WI38 (cell line): Measurements from ENCODE around the gene CTNNA2.

ENCODE experiments used
- H3K4me3 ChIP-seq: 2 replicates; pipeline ENCODE4 v1.5.1; 2011; ENCODE audit warnings: low read depth, mild to moderate bottlenecking, control low read depth, low read length
- CTCF ChIP-seq: IDR thresholded peaks from 2 replicates; pipeline ENCODE4 v1.5.1; 2012; ENCODE audit warnings: low read depth, mild to moderate bottlenecking, control low read depth, low read length

Gene CTNNA2

GRCh38 chr2:80008596-80008995 lies 495.7 kb downstream of the CTNNA2 start:
- no peak overlapping the region for H3K4me3 ChIP-seq
- no peak for TF ChIP-seq CTCF

GRCh38 chr2:80009211-80009610 lies 496.4 kb downstream of the CTNNA2 start:
- H3K4me3 ChIP-seq: no peak overlapping the region
- no peak for TF ChIP-seq CTCF

GRCh38 chr2:80012061-80012460 lies 499.2 kb downstream of the CTNNA2 start:
- TF ChIP-seq CTCF: no peak
- no peak overlapping the region for H3K4me3 ChIP-seq

- TF ChIP-seq CTCF: no peak
- H3K4me3 ChIP-seq: no peak overlapping the region
Measured at GRCh38 chr2:80014637-80015036, 501.8 kb downstream of the CTNNA2 start.

- no peak overlapping the region for H3K4me3 ChIP-seq
- no peak for TF ChIP-seq CTCF
Measured at GRCh38 chr2:80016171-80016570, 503.3 kb downstream of the CTNNA2 start.

- no peak for TF ChIP-seq CTCF
- no peak overlapping the region for H3K4me3 ChIP-seq
Measured at GRCh38 chr2:80019571-80020460, 507.0 kb downstream of the CTNNA2 start.

GRCh38 chr2:80022018-80022417 lies 509.2 kb downstream of the CTNNA2 start:
- no peak for TF ChIP-seq CTCF
- no peak overlapping the region for H3K4me3 ChIP-seq
